Head of caudate nucleus (tissue), 42 donors: ENCODE measurements around the gene LOC128125822.
A peak's percentile ranks its signal among the peaks of the same experiment; 100 is the strongest.

Experiments used
- DNase-seq, 42 donors: peaks; one replicate each; pipeline versions ENCODE4 v3.0.0 to v3.0.0-alpha.2; 2020 to 2021; ENCODE audit warnings: mixed read lengths in 7 of 42
- intact Hi-C: fragments of 100-400 bp; cut with DNase I; formaldehyde crosslinking; loops from one replicate; pipeline ENCODE4 v1.15.0; 2022

The LOC128125822 gene

GRCh38 chr6:63553208-63553607 is 19.1 kb upstream of the LOC128125822 start:
- intact Hi-C loops, result no loop called here
- no peak for DNase-seq

GRCh38 chr6:63553900-63554299 is 18.4 kb upstream of the LOC128125822 start:
- intact Hi-C loops, result no loop called here
- DNase-seq, result no peak

- intact Hi-C loops, result no loop called here
- no peak for DNase-seq
These were observed 17.5 kb upstream of the LOC128125822 start for GRCh38 chr6:63554782-63555181.

GRCh38 chr6:63556369-63556768 is 15.9 kb upstream of the LOC128125822 start:
- intact Hi-C loops, result no loop called here
- DNase-seq, result no peak

GRCh38 chr6:63558278-63558677 is 14.0 kb upstream of the LOC128125822 start:
- intact Hi-C loops, result no loop called here
- DNase-seq, result no peak

GRCh38 chr6:63560801-63561287 is 11.4 kb upstream of the LOC128125822 start:
- no peak for DNase-seq
- intact Hi-C loops, result no loop called here

- DNase-seq, result no peak
- intact Hi-C loops, result no loop called here
These were observed 11.0 kb upstream of the LOC128125822 start for GRCh38 chr6:63561288-63561687.

- DNase-seq, result peak in 4 of 42 donors; percentile 8 to 40 (median 30)
- intact Hi-C loops, result no loop called here
These were observed 9.0 kb upstream of the LOC128125822 start for GRCh38 chr6:63563235-63563634.

GRCh38 chr6:63565058-63565726 is 7.1 kb upstream of the LOC128125822 start:
- intact Hi-C loops, result no loop called here
- DNase-seq, result no peak

GRCh38 chr6:63565727-63566596 is 6.3 kb upstream of the LOC128125822 start:
- no peak for DNase-seq
- intact Hi-C loops, result no loop called here

GRCh38 chr6:63567966-63568365 is 4.3 kb upstream of the LOC128125822 start:
- DNase-seq, result no peak
- intact Hi-C loops, result no loop called here

- peak in 19 of 42 donors; percentile 4 to 68 (median 33) for DNase-seq
- intact Hi-C loops, result loop anchor here (2.0 kb wide), 1 partner anchor 63 kb away; the partner anchor contains the start of gene PHF3
These were observed 778 bp upstream of the LOC128125822 start for GRCh38 chr6:63571361-63572043.

GRCh38 chr6:63572747-63573075 is 431 bp downstream of the LOC128125822 start:
- intact Hi-C loops, result loop anchor here (2.0 kb wide), 1 partner anchor 62 kb away; the partner anchor contains the start of gene PHF3
- no peak for DNase-seq

GRCh38 chr6:63573076-63573898 is 1.0 kb downstream of the LOC128125822 start:
- intact Hi-C loops, result loop anchor here (2.0 kb wide), 1 partner anchor 62 kb away; the partner anchor contains the start of gene PHF3
- peak; percentile 43 to 83 (median 66) for DNase-seq

GRCh38 chr6:63573899-63574553 is 1.7 kb downstream of the LOC128125822 start:
- DNase-seq, result peak in 11 of 42 donors; percentile 9 to 63 (median 31)
- intact Hi-C loops, result loop anchor here (2.0 kb wide), 1 partner anchor 61 kb away; the partner anchor contains the start of gene PHF3

- intact Hi-C loops, result no loop called here
- no peak for DNase-seq
These were observed 2.2 kb downstream of the LOC128125822 start for GRCh38 chr6:63574554-63574900.

- DNase-seq, result no peak
- intact Hi-C loops, result no loop called here
These were observed 4.0 kb downstream of the LOC128125822 start for GRCh38 chr6:63576147-63576772.
